Measurements from ENCODE around the gene PTPN3.

PTPN3 gene

DNA sequence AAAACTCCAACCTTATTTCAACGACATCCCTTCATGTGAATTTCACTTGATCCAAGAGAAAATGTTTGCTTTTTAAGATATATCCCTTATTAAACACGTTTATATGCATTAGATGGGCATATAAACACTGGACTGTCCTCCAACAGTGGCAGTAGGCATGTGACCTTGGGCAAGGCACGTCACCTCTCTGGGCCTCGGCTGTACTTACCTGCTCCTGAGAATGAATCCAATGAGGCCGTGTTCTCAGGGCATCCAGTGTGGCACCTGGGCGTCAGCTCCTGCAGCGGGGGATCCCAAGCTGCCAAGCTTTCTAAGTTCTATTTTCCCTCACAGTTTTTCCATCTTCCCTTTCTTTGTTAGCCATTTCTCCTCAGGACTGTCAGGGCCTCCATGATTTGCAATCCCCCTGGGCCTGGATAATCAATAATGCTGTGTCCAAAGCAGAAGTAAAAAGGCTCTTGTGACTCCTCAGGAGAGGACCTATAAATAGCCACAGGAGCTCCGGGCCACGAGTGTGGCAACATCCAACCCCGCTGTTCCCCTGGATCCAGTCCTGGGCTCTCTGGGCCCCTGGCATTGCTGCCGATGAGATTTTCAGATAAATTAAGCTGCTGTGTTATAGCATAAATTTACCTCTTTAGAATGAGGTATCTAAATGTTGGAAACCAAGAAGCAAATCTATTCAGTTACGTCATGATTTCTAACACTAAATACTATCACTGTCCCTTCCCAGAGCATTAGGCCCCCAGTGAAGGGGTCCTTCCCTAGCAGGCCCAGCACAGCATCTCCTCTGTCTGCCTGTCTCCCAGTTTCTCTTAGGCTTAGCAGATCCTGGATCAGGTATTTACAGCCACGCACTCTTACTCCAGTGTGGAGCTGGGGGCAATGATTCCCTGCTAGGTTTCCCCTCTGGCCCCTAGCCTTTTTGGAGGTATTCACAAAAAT, 76.8 kb downstream of the PTPN3 start:
- DNase-seq: no peak

- DNase-seq: no peak
Observed at GRCh38 chr9:109419531-109419930, 78.6 kb downstream of the PTPN3 start.

DNA sequence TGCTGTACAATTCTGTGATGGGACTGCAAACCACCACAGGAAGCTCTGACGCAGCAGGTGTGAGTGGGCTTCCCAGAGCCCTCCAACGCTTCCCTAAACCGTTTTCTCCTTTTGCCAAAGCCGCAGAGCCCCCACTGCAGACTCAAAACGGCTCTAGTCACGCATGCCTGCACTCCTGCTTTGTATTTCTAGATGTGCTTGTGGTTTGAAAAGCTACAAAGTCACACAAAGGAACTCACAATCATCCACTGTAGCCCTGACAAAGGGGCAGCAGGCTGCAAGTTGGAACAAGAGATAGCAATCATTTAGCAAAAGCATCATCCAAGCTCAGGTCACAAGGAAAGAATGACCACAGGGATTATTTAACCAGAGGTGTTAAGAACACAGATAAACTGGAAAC, 79.3 kb downstream of the PTPN3 start:
- DNase-seq: no peak

DNA sequence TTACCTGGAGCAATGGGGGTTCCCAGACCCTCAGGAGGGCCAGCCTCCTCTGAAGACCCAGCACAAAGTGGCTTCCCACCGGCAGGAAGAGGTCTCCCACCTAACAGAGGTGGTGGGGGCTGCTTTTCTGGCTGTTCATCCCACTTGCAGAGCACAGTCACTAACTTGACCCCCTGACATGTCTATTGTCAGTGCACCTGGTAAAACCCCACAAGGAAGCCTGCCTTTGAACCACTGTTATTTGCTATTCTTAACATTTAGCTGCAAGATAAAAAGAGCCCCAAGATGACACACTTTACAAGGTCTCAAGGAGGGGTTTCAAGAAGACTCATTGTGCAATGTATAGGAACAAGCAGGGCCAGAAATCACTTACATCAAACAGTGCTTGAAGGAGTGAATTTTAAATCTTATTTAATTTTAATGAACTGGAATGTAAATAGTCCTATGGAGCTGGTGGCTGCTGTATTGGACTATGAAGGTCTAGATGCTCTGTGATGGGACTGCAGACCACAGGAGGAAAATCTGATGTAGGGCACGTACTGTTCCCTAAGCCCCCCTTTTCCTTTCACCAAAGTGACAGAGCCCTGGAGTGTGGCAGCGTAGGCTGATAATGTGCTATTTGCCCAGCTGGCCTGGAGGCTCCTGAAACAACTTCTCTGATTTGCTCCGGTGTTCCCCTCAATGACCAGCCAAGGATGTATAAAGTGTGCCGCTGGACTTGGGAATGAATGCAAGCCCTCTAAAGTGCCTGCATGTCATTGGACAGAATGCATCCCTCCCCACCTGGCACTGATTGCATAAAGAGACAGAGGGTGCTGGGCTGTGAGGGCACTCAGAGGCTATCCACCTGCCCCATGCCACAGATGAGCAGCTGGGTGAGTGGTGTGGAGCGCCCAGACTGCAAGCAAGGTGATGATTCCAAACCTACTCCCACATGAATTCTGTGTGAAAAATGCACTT, 80.2 kb downstream of the PTPN3 start:
- no peak for DNase-seq

DNA sequence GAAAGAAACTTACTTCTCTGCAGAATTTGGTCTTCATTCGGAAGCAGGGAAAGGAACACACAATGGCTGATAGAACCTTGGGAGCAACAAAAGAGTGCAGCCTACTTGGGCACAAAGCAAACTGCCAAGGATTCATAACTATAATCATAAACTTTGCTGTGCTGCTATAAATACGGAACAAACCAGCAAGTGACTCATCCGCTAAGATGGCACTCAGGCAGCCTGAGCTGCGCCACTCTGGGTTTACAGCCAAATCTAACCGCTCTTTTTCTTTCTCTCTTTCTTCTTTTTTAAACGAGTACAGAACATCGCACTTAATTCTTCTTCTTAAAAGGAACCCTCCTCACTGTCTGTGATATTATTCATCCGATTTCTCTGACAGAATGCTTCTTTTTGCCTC, 81.1 kb downstream of the PTPN3 start:
- no peak for DNase-seq

- no peak for DNase-seq
Observed at GRCh38 chr9:109416135-109416706, 81.9 kb downstream of the PTPN3 start.

GRCh38 chr9:109414125-109414785, 83.9 kb downstream of the PTPN3 start:
- DNase-seq: no peak

DNA sequence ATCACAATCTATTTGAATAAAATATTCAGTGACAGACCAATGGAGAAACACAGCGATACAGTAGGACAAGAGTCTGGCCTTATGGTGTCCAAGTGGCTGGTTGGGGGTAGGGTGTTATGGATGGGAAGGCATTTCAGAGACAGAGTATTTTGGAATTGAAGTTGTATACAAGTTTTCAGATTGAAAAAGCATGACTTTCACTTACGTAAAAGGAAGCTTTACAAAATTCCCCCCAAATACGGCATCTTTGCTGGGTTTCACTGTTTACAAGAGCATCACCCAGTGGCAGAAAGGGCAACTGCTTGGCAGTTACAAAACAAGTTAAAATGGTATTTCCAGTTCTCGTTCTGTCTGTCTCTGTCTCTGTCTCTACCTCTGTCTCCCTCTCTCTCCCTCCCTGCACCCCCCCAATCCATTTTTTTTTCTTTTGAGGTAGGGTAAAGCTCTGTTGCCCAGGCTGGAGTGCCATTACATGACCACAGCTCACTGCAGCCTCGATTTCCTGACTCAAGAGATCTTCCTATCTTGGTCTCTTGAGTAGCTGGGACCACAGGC, 86.2 kb downstream of the PTPN3 start:
- no peak for DNase-seq

DNA sequence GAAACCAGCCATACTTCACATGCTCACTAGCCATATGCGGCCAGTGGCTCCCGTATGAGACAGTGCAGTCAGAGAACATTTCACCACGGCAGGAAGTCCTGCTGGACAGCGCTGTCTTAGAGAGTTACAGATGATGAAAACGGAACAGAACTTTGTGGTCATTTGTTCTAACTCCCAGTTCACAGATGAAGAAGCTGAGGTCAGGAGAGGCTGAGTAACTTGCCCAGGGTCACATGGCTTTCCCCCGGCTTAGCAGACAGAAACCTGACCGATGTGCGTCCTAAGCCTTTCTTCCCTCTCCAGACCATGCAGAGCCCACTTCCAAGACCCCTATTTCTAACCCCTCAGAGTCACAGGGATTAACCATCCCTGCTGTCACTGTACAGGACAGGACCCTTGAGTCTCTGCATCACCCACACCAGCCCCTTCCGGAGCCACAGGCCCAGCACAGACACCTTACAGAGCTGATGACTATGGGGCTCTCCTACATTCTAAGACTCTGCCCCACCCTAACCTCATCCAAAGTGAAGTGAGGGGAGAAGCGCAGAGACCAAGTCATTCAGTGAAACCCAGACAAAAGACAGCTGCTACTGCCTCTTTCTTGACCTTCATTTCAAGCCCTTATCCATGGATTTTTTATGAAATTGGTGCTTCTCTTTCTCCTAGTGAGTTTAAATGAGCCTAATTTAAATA, 86.9 kb downstream of the PTPN3 start:
- no peak for DNase-seq

DNA sequence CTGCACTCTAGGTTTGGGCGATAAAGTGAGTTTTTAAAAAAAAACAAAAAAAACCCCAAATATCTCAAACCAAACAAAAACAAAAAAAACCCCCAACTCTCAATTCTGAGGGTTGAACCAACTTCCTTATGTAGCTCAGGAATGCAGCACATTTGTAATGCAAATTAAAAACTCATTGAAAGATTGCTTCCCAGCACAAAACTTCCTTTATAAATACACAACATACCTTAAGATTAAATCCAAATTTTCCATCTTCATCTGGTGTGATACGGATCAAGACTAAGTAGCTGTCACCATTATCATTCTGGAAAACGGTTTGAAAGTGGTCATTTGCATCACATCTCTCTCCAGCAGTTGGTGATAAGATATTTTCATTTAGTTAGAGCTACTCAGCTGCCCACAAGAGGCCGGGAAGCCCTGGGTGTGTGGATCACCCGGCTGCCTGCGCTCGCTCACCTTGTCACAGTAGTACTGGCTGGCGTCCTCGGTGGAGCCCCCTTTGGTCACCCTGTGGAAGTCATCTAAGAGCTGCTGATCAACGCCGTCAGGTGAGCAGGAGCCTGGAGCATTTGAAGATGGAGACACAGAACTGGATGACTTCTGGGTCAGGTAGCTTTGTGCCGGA, 88.2 kb downstream of the PTPN3 start:
- DNase-seq: no peak

GRCh38 chr9:109408759-109409462, 89.2 kb downstream of the PTPN3 start:
- no peak for DNase-seq

DNA sequence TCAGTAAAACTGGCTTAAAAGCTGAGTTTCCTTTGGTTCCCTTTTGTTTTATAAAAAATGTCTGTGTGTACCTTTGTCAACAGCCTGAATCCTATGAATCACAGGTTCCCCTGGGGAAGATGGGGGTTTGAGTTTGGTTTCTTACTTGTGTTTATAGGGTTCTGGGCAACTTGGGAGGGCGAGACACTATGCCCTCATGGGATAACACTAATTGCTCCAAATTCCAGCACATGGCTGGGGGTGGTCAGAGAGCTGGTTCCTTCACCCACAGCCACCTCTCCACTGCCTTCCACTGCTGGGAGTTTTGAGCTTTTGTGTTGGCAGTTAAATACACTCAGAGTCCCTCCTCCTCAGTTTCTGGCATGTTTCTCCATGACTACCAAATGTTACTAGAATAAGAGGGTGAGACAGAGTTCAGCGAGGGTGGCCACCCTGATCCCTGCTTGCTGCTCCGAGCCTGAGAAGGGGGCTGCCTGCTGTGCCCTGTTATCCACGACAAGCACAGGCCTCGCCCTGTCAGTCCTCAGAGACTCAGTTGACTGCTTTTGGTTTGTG, 94.3 kb downstream of the PTPN3 start:
- no peak for DNase-seq

- no peak for DNase-seq
Observed at GRCh38 chr9:109403116-109403515, 95.0 kb downstream of the PTPN3 start.

DNA sequence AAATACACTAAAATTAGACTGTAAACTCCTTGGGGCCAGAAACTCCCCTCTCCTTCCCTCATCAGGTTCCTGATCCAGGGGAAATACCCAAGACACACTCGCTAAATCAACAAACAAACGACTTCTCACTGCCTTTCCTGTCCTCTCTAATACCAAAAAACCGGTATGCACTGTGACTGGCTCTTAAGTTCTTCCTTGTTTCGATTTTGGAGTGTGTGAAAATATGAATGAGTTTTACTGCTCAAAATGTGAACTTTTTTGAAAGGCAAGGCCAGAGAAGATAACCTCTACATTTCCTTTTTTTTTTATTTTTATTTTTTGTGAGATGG, 96.2 kb downstream of the PTPN3 start:
- no peak for DNase-seq

GRCh38 chr9:109401169-109401989, 96.7 kb downstream of the PTPN3 start:
- DNase-seq: no peak

- no peak for DNase-seq
Observed at GRCh38 chr9:109399258-109399767, 98.8 kb downstream of the PTPN3 start.

DNA sequence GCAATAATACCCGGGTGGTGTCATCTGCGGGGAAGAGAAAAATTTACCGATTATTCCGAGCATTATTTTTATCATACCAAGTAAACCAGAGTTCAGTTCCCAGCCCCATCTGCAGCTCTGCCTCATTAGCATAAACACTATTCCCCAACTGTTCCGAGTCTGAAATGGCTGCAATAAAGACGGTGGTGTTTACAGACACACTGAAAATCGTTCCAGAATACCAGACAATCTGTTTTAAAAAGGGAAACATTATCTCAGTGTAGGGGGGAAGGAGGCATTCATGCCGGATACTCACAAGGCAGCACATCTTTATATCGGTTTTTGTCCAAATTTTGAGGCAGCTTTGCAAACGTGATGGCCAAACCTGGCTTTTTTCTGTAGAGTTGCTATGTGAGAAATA, 106.9 kb downstream of the PTPN3 start:
- no peak for DNase-seq

- no peak for DNase-seq
Observed at GRCh38 chr9:109387856-109388255, 110.3 kb downstream of the PTPN3 start.

DNA sequence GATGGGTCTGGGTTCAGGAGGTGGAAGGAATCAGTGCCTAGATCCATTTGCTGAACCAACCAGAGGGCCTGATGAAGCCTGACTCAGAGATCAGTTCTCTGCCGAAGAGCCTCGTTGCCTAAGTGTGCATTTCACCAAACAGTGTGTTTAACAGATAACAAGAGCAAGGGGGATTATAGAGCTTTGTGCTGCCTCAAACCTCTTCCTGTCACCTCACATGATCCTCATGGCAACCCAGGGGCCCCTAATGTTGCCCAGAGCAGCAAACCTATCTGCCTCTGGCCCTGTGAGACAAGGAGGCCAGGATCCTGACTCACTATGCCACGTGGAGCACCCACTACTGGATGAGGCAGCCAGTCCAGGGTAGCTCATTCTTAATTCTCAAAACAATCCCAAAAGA, 110.9 kb downstream of the PTPN3 start:
- DNase-seq: no peak
